Coronary artery (tissue), 2 donors: ENCODE measurements around the gene CAPN14.
A peak's percentile ranks its signal among the peaks of the same experiment; 100 is the strongest.

Experiments
- DNase-seq: peaks from one replicate; pipeline ENCODE4 v3.0.0-alpha.2; 2017; ENCODE audit warnings: low spot score
- H3K27ac ChIP-seq, 2 donors: fragments of 200-600 bp; sonication (generic); one replicate each; pipeline ENCODE4 v1.5.1; 2016 to 2019
- H3K4me3 ChIP-seq: fragments of 200-600 bp; sonication (generic); 2 replicates; pipeline ENCODE4 v1.5.1; 2016; ENCODE audit warnings: mild to moderate bottlenecking, moderate library complexity
- CTCF ChIP-seq: fragments of 200-600 bp; sonication (generic); IDR thresholded peaks from one replicate; pipeline ENCODE4 v1.5.1; 2019; ENCODE audit warnings: antibody characterized with exemption

Gene CAPN14

GRCh38 chr2:31204783-31205182 is 12.5 kb downstream of the CAPN14 start:
- no peak for DNase-seq
- no peak for TF ChIP-seq CTCF
- no peak overlapping the region for H3K27ac ChIP-seq
- no peak overlapping the region for H3K4me3 ChIP-seq

GRCh38 chr2:31203916-31204315 is 13.4 kb downstream of the CAPN14 start:
- H3K27ac ChIP-seq, result no peak overlapping the region
- no peak for DNase-seq
- no peak overlapping the region for H3K4me3 ChIP-seq
- TF ChIP-seq CTCF, result no peak

- Histone ChIP-seq H3K4me3 (no peak overlapping the region), H3K27ac (no peak overlapping the region)
- no peak for TF ChIP-seq CTCF
- no peak for DNase-seq
Observed at GRCh38 chr2:31202833-31203232, 14.5 kb downstream of the CAPN14 start.

GRCh38 chr2:31202041-31202440 is 15.3 kb downstream of the CAPN14 start:
- TF ChIP-seq CTCF, result no peak
- H3K4me3 ChIP-seq, result no peak overlapping the region
- DNase-seq, result no peak
- H3K27ac ChIP-seq, result no peak overlapping the region

- DNase-seq, result peak; percentile 41
- Histone ChIP-seq H3K27ac (no peak overlapping the region), H3K4me3 (no peak overlapping the region)
- no peak for TF ChIP-seq CTCF
Observed at GRCh38 chr2:31200972-31201371, 16.3 kb downstream of the CAPN14 start.

GRCh38 chr2:31199206-31199605 is 18.1 kb downstream of the CAPN14 start:
- H3K27ac ChIP-seq, result no peak overlapping the region
- no peak for TF ChIP-seq CTCF
- DNase-seq, result peak; percentile 52
- H3K4me3 ChIP-seq, result no peak overlapping the region

- Histone ChIP-seq H3K27ac (no peak overlapping the region), H3K4me3 (no peak overlapping the region)
- TF ChIP-seq CTCF, result no peak
- DNase-seq, result peak; percentile 14
Observed at GRCh38 chr2:31197669-31198068, 19.6 kb downstream of the CAPN14 start.
